HepG2 (cell line): ENCODE results near the gene SLC2A5.
"Not testable (repeated sequence)": the region's sequence is repeated elsewhere in the genome, so short reads cannot be mapped to it uniquely, and the experiment has no call there.

Experiments
- SIN3A ChIP-seq: IDR thresholded peaks from 2 replicates; pipeline ENCODE4 v1.6.1; 2011; ENCODE audit warnings: low read depth, mild to moderate bottlenecking, control low read depth, low read length, borderline replicate concordance
- TF ChIP-seq, protein P1 (sequence below): sonication (generic); formaldehyde crosslinking; IDR thresholded peaks from 2 replicates; pipeline ENCODE4 v1.9.0; 2021; ENCODE audit warnings: missing genetic modification reagents, borderline replicate concordance
- TF ChIP-seq, protein P2 (sequence below): sonication (generic); formaldehyde crosslinking; IDR thresholded peaks from 2 replicates; pipeline ENCODE4 v1.5.0; 2020; ENCODE audit warnings: mild to moderate bottlenecking, missing genetic modification reagents, borderline replicate concordance

DNA sequence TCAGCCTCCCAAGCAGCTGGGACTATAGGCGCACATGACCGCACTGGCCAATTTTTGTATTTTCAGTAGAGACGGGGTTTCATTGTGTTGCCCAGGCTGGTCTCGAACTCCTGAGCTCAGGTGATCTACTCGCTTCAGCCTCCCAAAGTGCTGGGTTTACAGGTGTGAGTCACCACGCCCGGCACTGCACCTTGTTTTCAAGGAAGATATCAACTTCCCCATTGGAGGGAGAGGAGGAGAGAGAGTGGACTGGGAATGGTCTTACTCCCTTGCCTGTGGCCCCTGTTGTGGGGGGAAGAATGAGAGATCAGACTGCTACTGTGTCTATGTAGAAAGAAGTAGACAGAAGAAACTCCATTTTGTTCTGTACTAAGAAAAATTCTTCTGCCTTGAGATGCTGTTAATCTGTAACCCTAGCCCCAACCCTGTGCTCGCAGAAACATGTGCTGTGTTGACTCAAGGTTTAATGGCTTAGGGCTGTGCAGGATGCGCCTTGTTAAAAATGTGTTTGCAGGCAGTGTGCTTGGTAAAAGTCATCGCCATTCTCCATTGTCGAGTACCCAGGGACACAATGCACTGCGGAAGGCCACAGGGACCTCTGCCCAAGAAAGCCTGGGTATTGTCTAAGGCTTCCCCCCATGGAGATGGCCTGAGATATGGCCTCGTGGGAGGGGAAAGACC, 67.8 kb downstream of the SLC2A5 start:
- TF ChIP-seq, protein P1, sequence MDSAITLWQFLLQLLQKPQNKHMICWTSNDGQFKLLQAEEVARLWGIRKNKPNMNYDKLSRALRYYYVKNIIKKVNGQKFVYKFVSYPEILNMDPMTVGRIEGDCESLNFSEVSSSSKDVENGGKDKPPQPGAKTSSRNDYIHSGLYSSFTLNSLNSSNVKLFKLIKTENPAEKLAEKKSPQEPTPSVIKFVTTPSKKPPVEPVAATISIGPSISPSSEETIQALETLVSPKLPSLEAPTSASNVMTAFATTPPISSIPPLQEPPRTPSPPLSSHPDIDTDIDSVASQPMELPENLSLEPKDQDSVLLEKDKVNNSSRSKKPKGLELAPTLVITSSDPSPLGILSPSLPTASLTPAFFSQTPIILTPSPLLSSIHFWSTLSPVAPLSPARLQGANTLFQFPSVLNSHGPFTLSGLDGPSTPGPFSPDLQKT (CRISPR knock-in tag): not testable (repeated sequence)
- not testable (repeated sequence) for TF ChIP-seq SIN3A
- TF ChIP-seq, protein P2, sequence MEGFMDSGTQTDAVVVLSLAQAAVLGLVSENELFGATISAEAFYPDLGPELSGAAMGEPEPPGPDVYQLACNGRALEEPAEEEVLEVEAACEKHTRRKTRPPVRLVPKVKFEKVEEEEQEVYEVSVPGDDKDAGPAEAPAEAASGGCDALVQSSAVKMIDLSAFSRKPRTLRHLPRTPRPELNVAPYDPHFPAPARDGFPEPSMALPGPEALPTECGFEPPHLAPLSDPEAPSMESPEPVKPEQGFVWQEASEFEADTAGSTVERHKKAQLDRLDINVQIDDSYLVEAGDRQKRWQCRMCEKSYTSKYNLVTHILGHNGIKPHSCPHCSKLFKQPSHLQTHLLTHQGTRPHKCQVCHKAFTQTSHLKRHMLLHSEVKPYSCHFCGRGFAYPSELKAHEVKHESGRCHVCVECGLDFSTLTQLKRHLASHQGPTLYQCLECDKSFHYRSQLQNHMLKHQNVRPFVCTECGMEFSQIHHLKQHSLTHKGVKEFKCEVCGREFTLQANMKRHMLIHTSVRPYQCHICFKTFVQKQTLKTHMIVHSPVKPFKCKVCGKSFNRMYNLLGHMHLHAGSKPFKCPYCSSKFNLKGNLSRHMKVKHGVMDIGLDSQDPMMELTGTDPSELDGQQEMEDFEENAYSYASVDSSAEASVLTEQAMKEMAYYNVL (CRISPR knock-in tag): not testable (repeated sequence)
